ENCODE measurements around the gene ABHD12.

Gene ABHD12

GRCh38 chr20:25288291-25289181 lies 102.1 kb downstream of the ABHD12 start:
- no peak for DNase-seq

DNA sequence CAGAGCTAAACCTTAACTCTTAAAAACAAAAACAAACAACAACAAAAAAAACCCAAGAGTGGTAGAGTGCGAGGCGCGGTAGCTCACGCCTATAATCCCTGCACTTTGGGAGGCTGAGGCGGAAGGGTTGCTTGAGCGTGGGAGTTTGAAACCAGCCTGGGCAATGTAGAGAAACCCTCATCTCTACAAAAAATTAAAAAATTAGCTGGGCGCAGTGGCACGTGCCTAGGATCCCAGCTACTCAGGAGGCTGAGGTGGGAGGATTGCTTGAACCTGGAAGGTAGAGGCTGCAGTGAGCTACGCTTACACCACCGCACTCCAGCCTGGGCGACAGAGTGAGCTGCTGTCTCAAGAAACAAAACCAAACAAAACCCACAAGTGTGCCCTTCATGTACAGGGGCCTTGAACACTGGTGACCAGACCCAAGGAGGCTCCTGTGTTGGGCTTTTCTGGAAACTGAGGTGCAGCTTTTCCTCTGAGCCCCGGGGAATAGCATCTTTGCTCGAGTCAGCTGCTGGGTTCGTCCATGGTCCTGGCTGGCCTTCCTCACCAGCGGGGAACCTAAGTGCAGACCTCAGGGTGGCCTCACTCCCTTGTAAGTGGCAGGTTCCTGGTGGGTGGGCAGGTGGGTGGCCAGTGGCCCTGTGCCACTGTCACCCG lies 102.9 kb downstream of the ABHD12 start:
- no peak for DNase-seq

- no peak for DNase-seq
Observed at GRCh38 chr20:25286917-25287316, 103.7 kb downstream of the ABHD12 start.

DNA sequence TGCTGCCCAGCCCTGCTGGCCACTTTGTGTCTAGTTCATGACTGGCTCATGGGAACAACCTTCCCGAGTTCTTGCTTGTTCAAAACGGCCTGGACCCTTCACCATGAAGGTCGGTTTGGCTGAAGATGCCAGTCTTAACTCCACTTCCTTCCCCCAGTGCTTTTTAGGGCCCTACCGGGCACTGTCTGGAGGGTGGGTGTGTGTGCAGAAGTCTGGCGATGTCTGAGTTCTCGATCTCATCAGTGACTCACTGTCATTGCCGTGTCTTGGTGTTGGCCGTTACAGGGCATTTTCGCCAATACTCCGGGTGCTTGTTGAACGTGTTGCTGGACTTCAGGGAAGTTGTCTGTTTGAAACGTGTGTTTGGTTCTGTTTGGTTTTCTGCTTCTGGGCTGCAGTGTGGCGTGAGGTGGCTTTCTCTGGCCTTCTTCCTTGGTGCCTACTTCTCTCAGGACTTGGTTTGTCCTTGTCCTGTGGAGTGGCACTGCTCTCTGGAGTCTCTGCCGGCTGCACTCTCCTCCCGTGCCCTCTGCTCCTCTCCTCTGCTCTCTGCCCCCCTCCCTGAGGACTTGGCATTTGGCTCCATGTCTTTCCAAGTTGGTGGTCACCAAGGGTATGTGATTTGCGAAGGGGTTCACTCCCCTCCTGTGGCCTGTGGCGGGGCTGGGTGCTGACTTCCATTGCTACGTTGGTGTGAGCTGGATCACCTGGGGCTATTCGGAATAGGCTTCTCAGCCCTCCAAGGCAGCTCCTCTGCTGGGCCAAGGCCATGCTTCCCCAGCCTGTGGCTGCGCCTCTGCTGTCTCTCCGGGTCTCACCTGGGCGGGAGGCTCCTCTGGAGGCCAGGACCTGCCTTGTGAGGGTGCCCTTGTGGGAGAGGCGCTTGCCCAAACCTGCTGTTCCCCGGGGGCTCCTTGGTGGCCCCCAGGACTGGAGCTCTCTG lies 104.5 kb downstream of the ABHD12 start:
- no peak for DNase-seq

- no peak for DNase-seq
Observed at GRCh38 chr20:25285091-25285647, 105.5 kb downstream of the ABHD12 start.

DNA sequence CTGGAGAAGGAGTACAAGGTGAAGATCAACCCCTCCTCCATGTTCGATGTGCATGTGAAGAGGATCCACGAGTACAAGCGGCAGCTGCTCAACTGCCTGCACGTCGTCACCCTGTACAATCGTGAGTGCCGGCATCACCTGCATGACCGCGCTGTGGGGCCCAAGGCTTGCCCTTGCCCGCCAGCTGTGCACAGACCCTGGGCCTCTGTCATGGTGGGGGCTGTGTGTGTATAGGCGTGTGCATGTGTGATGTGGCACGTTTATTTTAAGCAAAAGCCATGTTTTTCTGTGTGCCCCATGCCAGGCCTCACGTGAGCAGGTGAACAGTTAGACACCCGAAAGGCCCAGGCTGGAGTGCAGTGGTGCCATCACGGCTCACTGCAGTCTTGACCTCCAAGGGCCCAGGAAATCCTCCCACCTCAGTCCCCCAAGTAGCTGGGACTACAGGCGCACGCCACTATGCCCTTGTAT lies 106.5 kb downstream of the ABHD12 start:
- no peak for DNase-seq

GRCh38 chr20:25283221-25283951 lies 107.2 kb downstream of the ABHD12 start:
- no peak for DNase-seq

GRCh38 chr20:25282796-25283195 lies 107.8 kb downstream of the ABHD12 start:
- no peak for DNase-seq

GRCh38 chr20:25282034-25282781 lies 108.4 kb downstream of the ABHD12 start:
- no peak for DNase-seq

DNA sequence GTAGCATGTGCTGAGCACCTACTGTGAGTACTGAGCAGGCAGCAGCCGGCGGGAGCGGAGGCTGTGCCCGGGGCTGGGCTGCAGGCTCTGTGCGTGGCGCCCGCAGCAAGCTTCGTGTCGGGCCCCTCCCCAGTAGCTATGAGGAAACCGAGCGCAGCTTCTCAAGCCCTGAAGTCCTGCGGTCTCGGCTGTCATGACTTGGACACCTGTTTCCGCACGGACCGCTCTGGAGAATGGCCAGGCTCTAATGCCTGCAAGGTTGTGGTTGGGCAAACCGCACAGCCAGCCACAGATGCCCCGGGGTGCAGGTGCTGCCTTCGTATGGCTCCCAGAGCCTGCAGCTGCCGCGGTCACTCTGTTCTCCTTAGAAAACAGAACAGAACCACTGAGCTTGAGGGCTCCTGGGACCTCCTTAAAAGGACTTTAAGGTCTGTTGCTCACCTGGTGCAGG lies 109.1 kb downstream of the ABHD12 start:
- DNase-seq, result no peak

- DNase-seq, result no peak
Observed at GRCh38 chr20:25280574-25281535, 109.8 kb downstream of the ABHD12 start.

DNA sequence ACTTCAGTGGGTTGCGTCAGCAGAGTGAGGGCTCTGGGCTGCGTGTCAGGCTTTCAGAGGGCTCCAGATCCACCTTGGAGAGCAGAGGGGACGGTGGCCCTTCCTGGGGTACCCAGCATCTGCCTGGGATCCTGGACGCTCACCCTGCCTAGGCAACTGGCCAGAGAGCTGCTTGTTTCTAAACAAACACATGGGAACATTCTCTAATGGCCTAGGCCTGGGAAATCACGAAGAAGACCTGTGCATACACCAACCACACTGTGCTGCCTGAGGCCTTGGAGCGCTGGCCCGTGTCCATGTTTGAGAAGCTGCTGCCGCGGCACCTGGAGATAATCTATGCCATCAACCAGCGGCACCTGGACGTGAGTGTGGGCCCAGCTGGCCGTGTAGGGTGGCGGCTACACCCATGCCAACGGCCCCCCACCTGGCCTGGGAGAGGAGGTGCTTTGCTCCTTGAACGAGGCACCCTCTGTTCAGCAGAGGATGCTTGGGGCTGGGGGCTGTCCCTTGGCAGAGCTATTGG lies 110.5 kb downstream of the ABHD12 start:
- DNase-seq, result no peak

DNA sequence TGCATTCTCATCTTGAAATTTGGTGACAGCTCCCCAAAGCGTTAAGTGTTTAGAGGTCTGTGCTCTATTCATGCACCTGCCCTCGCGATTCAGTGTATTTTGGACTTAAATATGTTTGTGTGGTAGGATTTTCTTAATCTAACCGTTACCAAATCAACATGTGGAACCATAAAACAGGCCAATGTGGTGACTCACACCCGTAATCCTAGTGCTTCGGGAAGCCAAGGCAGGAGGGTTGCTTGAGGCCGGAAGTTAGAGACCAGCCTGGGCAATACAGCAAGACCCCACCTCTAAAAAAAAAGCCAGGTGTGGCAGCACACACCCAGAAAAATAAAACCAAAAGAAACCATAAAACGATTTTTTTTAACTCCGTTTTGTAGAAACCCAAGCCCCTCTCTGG lies 111.2 kb downstream of the ABHD12 start:
- DNase-seq, result no peak

GRCh38 chr20:25278636-25279361 lies 111.8 kb downstream of the ABHD12 start:
- no peak for DNase-seq

GRCh38 chr20:25277941-25278521 lies 112.6 kb downstream of the ABHD12 start:
- DNase-seq, result no peak

- DNase-seq, result no peak
Observed at GRCh38 chr20:25277051-25277801, 113.4 kb downstream of the ABHD12 start.

- DNase-seq, result no peak
Observed at GRCh38 chr20:25276533-25277050, 114.0 kb downstream of the ABHD12 start.

Data from bone marrow (tissue), 2 donors.